ENCODE measurements around the gene CHRNB2.

- TF ChIP-seq BHLHE40 (IDR thresholded peaks at IDR 0.05; ENCODE audit: borderline replicate concordance): no peak
- TF ChIP-seq HDGF (IDR thresholded peaks at IDR 0.05; ENCODE audit: borderline replicate concordance): no peak
- no peak for TF ChIP-seq L3MBTL2 (conservative IDR thresholded peaks at IDR 0.05)
- no peak for TF ChIP-seq SP1 (IDR thresholded peaks at IDR 0.05)
Measured at GRCh38 chr1:154594811-154595210, 27.2 kb downstream of the CHRNB2 start.
